Right cardiac atrium (tissue), 5 donors: ENCODE results near the gene IDI1. TPM values are rescaled to one million over a fixed set of nuclear protein-coding genes. Genes with fewer than 3 reads are reported as not detected.
A peak's percentile ranks its signal among the peaks of the same experiment; 100 is the strongest.
"Not testable (repeated sequence)": the region's sequence is repeated elsewhere in the genome, so short reads cannot be mapped to it uniquely, and the experiment has no call there.

Experiments
- ATAC-seq, 2 donors: fragments of 200-7000 bp; cut with Tn5 transposase; one replicate each; pipeline versions ENCODE4 v1.8.0 to v1.9.1; 2020; ENCODE audit warnings: moderate library complexity in 2 of 2, mild to moderate bottlenecking in 1 of 2
- DNase-seq, 3 donors: peaks; one replicate each; pipeline ENCODE4 v3.0.0-alpha.2; 2020
- H3K27ac ChIP-seq: one replicate; pipeline ENCODE4 v1.5.1; 2013; ENCODE audit warnings: mild to moderate bottlenecking, low read length, control low read depth, moderate library complexity
- H3K27me3 ChIP-seq: one replicate; pipeline ENCODE4 v1.6.1; 2013; ENCODE audit not compliant: control insufficient read depth, insufficient read depth
- H3K4me1 ChIP-seq: one replicate; pipeline ENCODE4 v1.6.1; 2013; ENCODE audit warnings: low read length; ENCODE audit not compliant: control insufficient read depth, insufficient read depth
- H3K4me3 ChIP-seq: one replicate; pipeline ENCODE4 v1.5.1; 2013; ENCODE audit warnings: low read length, control low read depth
- H3K9me3 ChIP-seq: one replicate; pipeline ENCODE4 v1.6.1; 2013; ENCODE audit warnings: low read length; ENCODE audit not compliant: control insufficient read depth
- WGBS: extraction: QIAGEN DNeasy Blood & Tissue Kit; methylation state at CpG from one replicate; pipeline ENCODE4 v1.1.7; 2013; 5-methylcytosine and 5-hydroxymethylcytosine counted together
- intact Hi-C, 4 donors: fragments of 100-400 bp; cut with DNase I; formaldehyde crosslinking; loops; one replicate each; pipeline versions ENCODE4 v1.11.0 to v1.14.0; 2022 to 2023
- polyA plus RNA-seq: library from polyadenylated mRNA; stranded (reverse); fragments of 200-250 nt; gene quantifications from one replicate; pipeline ENCODE4 v1.2.3, GENCODE V29; 2013
- total RNA-seq, 4 donors: library from RNA; stranded (reverse); fragmentation: NEBNext Ultra II Directional; extraction: Animal tissue kit (Norgen Biotek cat#: 25700); gene quantifications; one replicate each; pipeline ENCODE4 v1.2.1, GENCODE V29; 2021
- donor health status: healthy with polysubstance abuse.
- donor health status: DM: no; HTN: yes; CAD: no.
- donor health status: DM: no; HTN: no; CAD: no.
- donor health status: DM: no; HTN: yes; CAD: no; lungs with severe emphysema.
- donor health status: DM: yes; HTN: yes; CAD: no.

IDI1 gene
- total and polyA plus RNA-seq, 5 donors, result 14.6 to 30.3 (median 21.1) TPM

DNA sequence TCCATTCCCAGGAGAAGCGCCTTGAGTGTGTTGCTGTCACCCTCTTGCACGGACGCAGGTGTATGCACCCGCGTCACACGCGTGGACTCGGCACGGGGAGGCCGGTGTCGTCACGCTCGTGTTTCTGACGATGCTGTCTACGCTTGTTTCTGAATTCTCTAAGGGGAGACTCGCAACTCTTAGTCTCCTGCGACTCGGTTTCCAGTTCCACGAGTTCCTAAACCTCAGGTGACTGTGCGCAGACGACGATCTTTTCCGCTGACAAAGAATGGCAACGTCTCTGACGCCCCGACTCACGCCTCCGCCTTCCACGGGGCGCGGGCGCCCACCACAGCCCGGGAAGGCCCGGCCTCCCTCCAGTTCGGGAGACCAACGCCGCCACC, 579 bp downstream of the IDI1 start:
- peaks cover 7% of the 10 kb centered on the region for H3K4me1 ChIP-seq
- intact Hi-C loops, result no loop called here
- ATAC-seq (peak in 1 of 2 donors; percentile 2), DNase-seq (peak; percentile 46 to 73 (median 71))
- peak overlapping the region; percentile 67 for H3K4me3 ChIP-seq
- no peaks in the 10 kb centered on the region for H3K27me3 ChIP-seq
- no peaks in the 10 kb centered on the region for H3K9me3 ChIP-seq
- peak overlapping the region; percentile 97 for H3K27ac ChIP-seq
- under 1% methylated on average over 37 of the region's 37 CpGs for WGBS

- no peaks in the 10 kb centered on the region for H3K27me3 ChIP-seq
- H3K27ac ChIP-seq, result peak overlapping the region; percentile 97
- H3K4me3 ChIP-seq, result peak overlapping the region; percentile 67
- WGBS, result 6% methylated on average over 15 of the region's 15 CpGs
- H3K9me3 ChIP-seq, result no peaks in the 10 kb centered on the region
- intact Hi-C loops, result no loop called here
- no peak for ATAC-seq
- peaks cover 7% of the 10 kb centered on the region for H3K4me1 ChIP-seq
- DNase-seq, result peak in 1 of 3 donors; percentile 62
These were observed 982 bp downstream of the IDI1 start for GRCh38 chr10:1047937-1048336.

GRCh38 chr10:1045415-1045814, 3.5 kb downstream of the IDI1 start:
- no peak for ATAC-seq
- no peak overlapping the region for H3K4me3 ChIP-seq
- H3K9me3 ChIP-seq, result no peaks in the 10 kb centered on the region
- 82% methylated on average over 6 of the region's 6 CpGs for WGBS
- DNase-seq, result no peak
- peaks cover 7% of the 10 kb centered on the region for H3K4me1 ChIP-seq
- intact Hi-C loops, result no loop called here
- H3K27me3 ChIP-seq, result no peaks in the 10 kb centered on the region
- H3K27ac ChIP-seq, result peak overlapping the region; percentile 39

DNA sequence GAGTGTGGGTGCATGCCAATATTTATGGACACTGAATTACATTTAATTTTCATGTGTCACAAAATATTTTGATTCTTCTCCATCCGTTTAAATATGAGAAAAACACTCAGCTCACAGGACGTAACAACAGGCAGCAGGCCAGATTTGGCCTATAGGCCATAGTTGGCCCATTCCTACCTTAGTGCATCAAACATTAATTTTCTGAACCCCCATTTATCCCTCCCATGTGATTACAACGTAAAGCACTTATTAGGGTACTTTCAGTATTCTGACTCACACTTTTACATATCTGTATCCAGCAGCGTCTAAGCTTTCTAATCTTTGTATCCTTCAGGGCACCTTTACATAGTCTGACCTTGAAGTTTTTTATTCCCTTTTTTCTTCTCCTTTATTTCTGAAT, 4.0 kb downstream of the IDI1 start:
- Histone ChIP-seq H3K9me3 (no peaks in the 10 kb centered on the region), H3K27ac (peak overlapping the region; percentile 70), H3K4me3 (no peak overlapping the region), H3K4me1 (peaks cover 7% of the 10 kb centered on the region), H3K27me3 (no peaks in the 10 kb centered on the region)
- 55% methylated on average over 4 of the region's 4 CpGs for WGBS
- DNase-seq, result no peak
- ATAC-seq, result no peak
- intact Hi-C loops, result no loop called here

GRCh38 chr10:1044146-1044545, 4.8 kb downstream of the IDI1 start:
- ATAC-seq (no peak), DNase-seq (no peak)
- Histone ChIP-seq H3K4me1 (peaks cover 7% of the 10 kb centered on the region), H3K4me3 (no peak overlapping the region), H3K27me3 (no peaks in the 10 kb centered on the region), H3K9me3 (no peaks in the 10 kb centered on the region), H3K27ac (peak overlapping the region; percentile 84)
- WGBS, result 31% methylated on average over 4 of the region's 4 CpGs
- intact Hi-C loops, result no loop called here

DNA sequence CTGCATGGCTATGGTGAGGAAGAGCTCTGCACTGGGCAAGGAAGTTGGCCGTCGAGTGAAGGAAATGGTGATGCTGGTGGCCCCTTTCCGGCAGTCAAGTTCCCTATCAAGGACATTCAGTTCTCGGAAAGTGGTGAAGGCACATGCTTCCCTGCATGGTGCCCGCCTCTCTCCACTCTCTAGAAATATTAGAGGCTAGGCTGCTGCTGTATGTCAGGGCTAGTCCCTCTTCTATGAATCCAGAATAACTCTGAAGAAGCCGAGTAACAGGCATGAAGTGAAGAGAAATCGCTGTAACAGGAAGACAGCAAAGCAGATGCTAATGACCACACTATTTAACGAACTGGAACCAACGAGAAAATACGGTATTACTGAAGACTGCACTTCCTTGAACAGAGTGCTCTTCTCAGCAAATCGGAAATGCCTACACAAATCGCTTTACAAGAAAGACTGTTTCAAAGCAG, 5.4 kb downstream of the IDI1 start:
- intact Hi-C loops, result no loop called here
- DNase-seq (peak; percentile 48 to 69 (median 68)), ATAC-seq (peak; percentile 60 to 68)
- H3K4me1 ChIP-seq, result peaks cover 7% of the 10 kb centered on the region
- WGBS, result 57% methylated on average over 12 of the region's 12 CpGs
- peak overlapping the region; percentile 84 for H3K27ac ChIP-seq
- H3K9me3 ChIP-seq, result no peaks in the 10 kb centered on the region
- H3K27me3 ChIP-seq, result no peaks in the 10 kb centered on the region
- no peak overlapping the region for H3K4me3 ChIP-seq

DNA sequence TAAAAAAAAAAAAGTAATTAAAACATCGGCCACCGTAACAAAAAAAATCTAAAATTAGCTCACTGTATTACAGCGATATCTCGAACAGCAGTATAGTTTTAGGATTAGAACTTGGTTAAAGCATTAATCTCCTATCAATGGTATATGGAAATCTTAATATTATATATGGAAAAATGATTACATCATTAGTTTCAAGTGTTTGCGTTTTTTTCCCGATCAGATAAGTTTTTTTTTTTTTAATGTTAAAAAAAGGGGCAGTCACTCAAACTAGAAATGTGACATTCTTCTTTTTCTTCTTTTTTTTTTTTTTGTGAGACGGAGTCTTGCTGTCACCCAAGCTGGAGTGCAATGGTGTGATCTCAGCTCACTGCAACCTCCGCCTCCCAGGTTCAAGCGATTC, 7.4 kb downstream of the IDI1 start:
- DNase-seq, result no peak
- 94% methylated on average over 9 of the region's 9 CpGs for WGBS
- Histone ChIP-seq H3K4me1 (peaks cover 7% of the 10 kb centered on the region), H3K9me3 (no peaks in the 10 kb centered on the region), H3K27me3 (no peaks in the 10 kb centered on the region), H3K27ac (no peak overlapping the region), H3K4me3 (no peak overlapping the region)
- ATAC-seq, result no peak
- intact Hi-C loops, result no loop called here

- WGBS, result 60% methylated on average over 3 of the region's 3 CpGs
- no peaks in the 10 kb centered on the region for H3K27me3 ChIP-seq
- no peak overlapping the region for H3K27ac ChIP-seq
- no peaks in the 10 kb centered on the region for H3K9me3 ChIP-seq
- no peak overlapping the region for H3K4me3 ChIP-seq
- DNase-seq (no peak), ATAC-seq (no peak)
- H3K4me1 ChIP-seq, result peaks cover 5% of the 10 kb centered on the region
- intact Hi-C loops, result no loop called here
These were observed 8.8 kb downstream of the IDI1 start for GRCh38 chr10:1040133-1040532.

DNA sequence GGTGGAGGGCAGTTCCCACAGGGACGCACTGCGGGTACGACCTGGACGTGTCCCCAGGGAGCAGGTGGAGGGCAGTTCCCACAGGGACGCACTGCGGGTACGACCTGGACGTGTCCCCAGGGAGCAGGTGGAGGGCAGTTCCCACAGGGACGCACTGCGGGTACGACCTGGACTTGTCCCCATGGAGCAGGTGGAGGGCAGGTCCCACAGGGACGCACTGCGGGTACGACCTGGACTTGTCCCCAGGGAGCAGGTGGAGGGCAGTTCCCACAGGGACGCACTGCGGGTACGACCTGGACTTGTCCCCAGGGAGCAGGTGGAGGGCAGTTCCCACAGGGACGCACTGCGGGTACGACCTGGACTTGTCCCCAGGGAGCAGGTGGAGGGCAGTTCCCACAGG, 10.2 kb downstream of the IDI1 start:
- intact Hi-C loops, ATAC-seq, H3K4me3 ChIP-seq, H3K27ac ChIP-seq, H3K27me3 ChIP-seq, H3K4me1 ChIP-seq, H3K9me3 ChIP-seq, DNase-seq: not testable (repeated sequence)
- WGBS, result 90% methylated on average over 13 of the region's 20 CpGs

GRCh38 chr10:1037098-1037497, 11.8 kb downstream of the IDI1 start:
- Histone ChIP-seq H3K4me1 (no peaks in the 10 kb centered on the region), H3K27ac (no peak overlapping the region), H3K4me3 (no peak overlapping the region), H3K9me3 (no peaks in the 10 kb centered on the region), H3K27me3 (no peaks in the 10 kb centered on the region)
- DNase-seq (no peak), ATAC-seq (peak in 1 of 2 donors; percentile 45)
- WGBS, result 91% methylated on average over 11 of the region's 11 CpGs
- intact Hi-C loops, result no loop called here

GRCh38 chr10:1036341-1036791, 12.6 kb downstream of the IDI1 start:
- H3K4me3 ChIP-seq, result no peak overlapping the region
- no peak overlapping the region for H3K27ac ChIP-seq
- peak; percentile 42 to 51 for ATAC-seq
- H3K27me3 ChIP-seq, result no peaks in the 10 kb centered on the region
- no peaks in the 10 kb centered on the region for H3K4me1 ChIP-seq
- H3K9me3 ChIP-seq, result no peaks in the 10 kb centered on the region
- DNase-seq, result no peak
- intact Hi-C loops, result no loop called here
- 64% methylated on average over 14 of the region's 14 CpGs for WGBS

DNA sequence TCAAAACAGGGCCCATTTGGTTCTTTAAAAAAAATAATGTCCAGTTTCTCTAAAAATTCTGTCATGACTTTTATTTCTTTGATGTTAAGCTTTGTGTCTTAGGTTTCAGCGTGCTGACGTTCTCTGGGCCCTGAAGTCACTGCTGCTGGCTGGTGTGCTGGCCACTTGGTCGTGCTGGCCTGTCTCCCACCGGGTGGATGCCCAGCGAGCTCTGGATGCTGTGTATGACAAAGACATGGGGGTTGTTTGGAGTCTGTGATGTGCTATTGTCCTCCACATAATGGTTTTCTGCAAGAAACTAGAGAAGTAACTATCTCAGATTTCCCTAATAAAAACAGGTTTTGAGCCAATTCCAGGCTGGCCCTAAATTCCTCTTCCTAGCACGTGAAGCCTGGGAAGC, 13.7 kb downstream of the IDI1 start:
- Histone ChIP-seq H3K27ac (peak overlapping the region; percentile 22), H3K9me3 (no peaks in the 10 kb centered on the region), H3K4me1 (no peaks in the 10 kb centered on the region), H3K4me3 (no peak overlapping the region), H3K27me3 (no peaks in the 10 kb centered on the region)
- intact Hi-C loops, result no loop called here
- WGBS, result 59% methylated on average over 6 of the region's 6 CpGs
- peak in 1 of 2 donors; percentile 34 for ATAC-seq
- no peak for DNase-seq
